ENCODE results near the gene ACTA1.

GRCh38 chr1:229452956-229453801 is 19.3 kb upstream of the ACTA1 start:
- TF ChIP-seq POLR2A (IDR thresholded peaks at IDR 0.05) (no peak), POLR2AphosphoS5 (IDR thresholded peaks at IDR 0.05) (no peak), CTCF (IDR thresholded peaks at IDR 0.05) (peak in 3 of 6 experiments; percentile 20 to 52 (median 26)), EP300 (IDR thresholded peaks at IDR 0.05) (no peak)
